ENCODE measurements around the gene FAM174B. TPM values are rescaled to one million over a fixed set of nuclear protein-coding genes. Genes with fewer than 3 reads are reported as not detected.

Gene FAM174B
- total and polyA plus RNA-seq, 8 donors: 40.8 to 66.3 (median 48.7) TPM

GRCh38 chr15:92687746-92688145 is 32.2 kb upstream of the FAM174B start:
- no peaks in the 10 kb centered on the region for H3K27me3 ChIP-seq
- no peaks in the 10 kb centered on the region for H3K9me3 ChIP-seq
- no peak overlapping the region for H3K27ac ChIP-seq
- intact Hi-C loops (cut with DNase I): no loop called here
- no peak for TF ChIP-seq CTCF (IDR thresholded peaks at IDR 0.05)
- ATAC-seq: no peak
- no peaks in the 10 kb centered on the region for H3K36me3 ChIP-seq
- no peak overlapping the region for H3K4me3 ChIP-seq
- no peak for DNase-seq
- peaks cover 0 to 5% of the 10 kb centered on the region in 2 donors for H3K4me1 ChIP-seq

- DNase-seq: no peak
- intact Hi-C loops (cut with DNase I): no loop called here
- TF ChIP-seq CTCF (IDR thresholded peaks at IDR 0.05): no peak
- H3K4me1 ChIP-seq: peaks cover 0 to 5% of the 10 kb centered on the region in 2 donors
- no peaks in the 10 kb centered on the region for H3K27me3 ChIP-seq
- no peaks in the 10 kb centered on the region for H3K9me3 ChIP-seq
- ATAC-seq: no peak
- H3K4me3 ChIP-seq: no peak overlapping the region
- no peak overlapping the region for H3K27ac ChIP-seq
- no peaks in the 10 kb centered on the region for H3K36me3 ChIP-seq
Observed at GRCh38 chr15:92687195-92687602, 31.6 kb upstream of the FAM174B start.

DNA sequence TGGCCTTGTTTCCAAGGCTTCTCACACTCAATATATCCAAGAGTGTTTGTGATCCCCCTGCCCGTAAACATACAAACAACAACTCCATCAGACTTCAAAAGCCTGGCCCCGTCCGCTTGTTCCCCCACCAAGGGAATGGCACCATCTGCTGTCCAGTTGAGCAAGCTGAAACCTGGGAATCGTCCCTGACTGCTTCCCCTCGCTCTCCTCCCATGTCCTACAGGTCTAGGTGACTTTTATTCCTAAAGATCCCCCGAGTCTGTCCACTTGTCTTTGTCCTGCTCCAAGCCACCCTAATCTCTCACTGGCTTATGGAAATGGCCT is 27.9 kb upstream of the FAM174B start:
- Histone ChIP-seq H3K27ac (no peak overlapping the region), H3K27me3 (no peaks in the 10 kb centered on the region), H3K9me3 (no peaks in the 10 kb centered on the region), H3K4me1 (peaks cover 0 to 16% of the 10 kb centered on the region in 2 donors), H3K36me3 (no peaks in the 10 kb centered on the region), H3K4me3 (no peak overlapping the region)
- TF ChIP-seq CTCF (IDR thresholded peaks at IDR 0.05): peak; percentile 25 to 26
- intact Hi-C loops (cut with DNase I): no loop called here
- peak in 2 of 4 donors; percentile 58 to 72 for DNase-seq
- ATAC-seq: peak; percentile 50

GRCh38 chr15:92682741-92683510 is 27.4 kb upstream of the FAM174B start:
- ATAC-seq (no peak), DNase-seq (peak in 1 of 4 donors; percentile 65)
- TF ChIP-seq CTCF (IDR thresholded peaks at IDR 0.05): no peak
- H3K36me3 ChIP-seq: no peaks in the 10 kb centered on the region
- intact Hi-C loops (cut with DNase I): no loop called here
- no peaks in the 10 kb centered on the region for H3K9me3 ChIP-seq
- no peaks in the 10 kb centered on the region for H3K27me3 ChIP-seq
- peak overlapping the region in 1 of 2 donors; percentile 37 for H3K27ac ChIP-seq
- H3K4me1 ChIP-seq: peaks cover 0 to 16% of the 10 kb centered on the region in 2 donors
- H3K4me3 ChIP-seq: no peak overlapping the region

GRCh38 chr15:92681141-92681631 is 25.6 kb upstream of the FAM174B start:
- peak; percentile 78 for ATAC-seq
- Histone ChIP-seq H3K4me3 (no peak overlapping the region), H3K36me3 (no peaks in the 10 kb centered on the region), H3K9me3 (no peaks in the 10 kb centered on the region), H3K4me1 (peaks cover 0 to 16% of the 10 kb centered on the region in 2 donors), H3K27me3 (no peaks in the 10 kb centered on the region), H3K27ac (peak overlapping the region in 1 of 2 donors; percentile 26)
- intact Hi-C loops (cut with DNase I): no loop called here
- peak in 2 of 4 donors; percentile 89 to 95 for DNase-seq
- no peak for TF ChIP-seq CTCF (IDR thresholded peaks at IDR 0.05)

Data from left lung (tissue), 10 donors.